BLaER1 treated with 17β-estradiol and CSF1 and Interleukin-3, amounts not matched to agents 10 nM and 100 nM (cell line): ENCODE data around the gene DNAJC25.

ENCODE experiments used
- H3K27ac ChIP-seq, 11 experiments: shearing (Covaris generic); formaldehyde crosslinking; 2 replicates each; pipeline ENCODE4 v1.8.1; 2022
- H3K27me3 ChIP-seq, 11 experiments: shearing (Covaris generic); formaldehyde crosslinking; 2 replicates each; pipeline ENCODE4 v1.8.1; 2022
- H3K36me3 ChIP-seq, 11 experiments: shearing (Covaris generic); formaldehyde crosslinking; 2 replicates each; pipeline ENCODE4 v1.8.1; 2022
- H3K4me1 ChIP-seq, 10 experiments: shearing (Covaris generic); formaldehyde crosslinking; 2 replicates each; pipeline ENCODE4 v1.8.1; 2022
- H3K4me2 ChIP-seq, 11 experiments: shearing (Covaris generic); formaldehyde crosslinking; 2 replicates each; pipeline ENCODE4 v1.8.1; 2022
- H3K4me3 ChIP-seq, 10 experiments: shearing (Covaris generic); formaldehyde crosslinking; 2 replicates each; pipeline ENCODE4 v1.8.1; 2022
- H3K9ac ChIP-seq, 11 experiments: shearing (Covaris generic); formaldehyde crosslinking; 2 replicates each; pipeline ENCODE4 v1.8.1; 2022
- H3K9me3 ChIP-seq, 11 experiments: shearing (Covaris generic); formaldehyde crosslinking; replicated peaks in 1 of 11; 2 replicates each; pipeline ENCODE4 v1.8.1; 2022
- H4K20me1 ChIP-seq, 11 experiments: shearing (Covaris generic); formaldehyde crosslinking; 2 replicates each; pipeline ENCODE4 v1.8.1; 2022
- Cebpa-rat ChIP-seq, 11 experiments: shearing (Covaris generic); IDR thresholded peaks; 2 replicates each; pipeline ENCODE4 v1.8.1; 2022

Gene DNAJC25

GRCh38 chr9:111700776-111701175, 69.6 kb downstream of the DNAJC25 start:
- no peak overlapping the region for H3K4me3 ChIP-seq
- peak overlapping the region in 3 of 11 experiments; percentile 1 to 58 (median 38); a peak in 5 of 22 replicates for H3K27ac ChIP-seq
- TF ChIP-seq Cebpa-rat (IDR thresholded peaks at IDR 0.05), result no peak
- peaks cover 0 to 10% (median 0%) of the 10 kb centered on the region in 11 experiments; a peak in 1 of 22 replicates for H4K20me1 ChIP-seq
- H3K9me3 ChIP-seq, result peaks cover 5 to 25% (median 8%) of the 10 kb centered on the region in 11 experiments; a peak in 16 of 22 replicates
- peaks cover 0 to 11% (median 2%) of the 10 kb centered on the region in 10 experiments; a peak in 9 of 20 replicates for H3K4me1 ChIP-seq
- H3K9ac ChIP-seq, result peak overlapping the region in 1 of 11 experiments; percentile 12; a peak in 1 of 22 replicates
- no peaks in the 10 kb centered on the region for H3K27me3 ChIP-seq
- peaks cover 0 to 22% (median 0%) of the 10 kb centered on the region in 11 experiments; a peak in 4 of 22 replicates for H3K36me3 ChIP-seq
- peak overlapping the region in 4 of 11 experiments; percentile 3 to 62 (median 44); a peak in 5 of 22 replicates for H3K4me2 ChIP-seq
